Ovary (tissue), 3 donors: Measurements from ENCODE around the gene APOD.

Experiments
- CTCF ChIP-seq, 3 donors: fragments of 450-650 bp in 2 of 3; fragments of 200-600 bp in 1 of 3; IDR thresholded peaks; one replicate each; pipeline versions ENCODE4 v1.5.1 to v1.8.0; 2016 to 2022; ENCODE audit warnings: antibody characterized with exemption in 3 of 3, mild to moderate bottlenecking in 1 of 3
- EP300 ChIP-seq: sonication (generic); formaldehyde crosslinking; IDR thresholded peaks from one replicate; pipeline ENCODE4 v1.6.1; 2017; ENCODE audit warnings: antibody characterized with exemption
- POLR2A ChIP-seq: fragments of 450-650 bp; IDR thresholded peaks from one replicate; pipeline ENCODE4 v1.6.1; 2017; ENCODE audit warnings: antibody characterized with exemption, mild to moderate bottlenecking, moderate library complexity
- donor health status: DM: no; HTN: no; CAD: no.

GRCh38 chr3:195565716-195566115 lies 18.0 kb downstream of the APOD start:
- TF ChIP-seq CTCF (IDR thresholded peaks at IDR 0.05) (no peak), POLR2A (no peak), EP300 (no peak)
